Midbrain (tissue), 1 donor: Measurements from ENCODE around the gene LAMA4.
A peak's percentile ranks its signal among the peaks of the same experiment; 100 is the strongest.

Source experiments
- DNase-seq: peaks from one replicate; lab custom pipeline; 2025; lab: John Stamatoyannopoulos, UW

LAMA4 gene

GRCh38 chr6:112190164-112190563 is 64.2 kb downstream of the LAMA4 start:
- no peak for DNase-seq

- DNase-seq: no peak
Observed at GRCh38 chr6:112189494-112189893, 64.9 kb downstream of the LAMA4 start.

GRCh38 chr6:112188906-112189305 is 65.5 kb downstream of the LAMA4 start:
- DNase-seq: no peak

DNA sequence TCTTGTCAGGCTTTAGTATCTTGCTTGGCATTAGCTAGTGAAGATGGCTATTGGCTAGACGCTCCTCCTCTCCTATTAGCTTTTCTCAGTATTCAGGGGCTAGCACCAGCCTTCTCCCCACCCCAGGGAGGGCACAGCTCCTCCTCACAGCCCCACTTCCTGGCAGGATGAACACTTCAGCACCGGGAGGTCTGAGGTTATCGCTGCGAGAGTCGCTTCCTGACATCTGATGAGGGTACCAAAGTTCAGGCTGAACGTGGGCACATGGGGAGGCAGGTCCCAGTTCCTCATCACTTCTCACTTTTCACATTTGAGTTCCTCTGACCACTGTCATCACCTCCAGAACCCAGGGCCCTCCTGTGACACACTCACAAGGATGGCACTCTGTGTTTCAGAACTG is 66.6 kb downstream of the LAMA4 start:
- DNase-seq: no peak

GRCh38 chr6:112184951-112185350 is 69.4 kb downstream of the LAMA4 start:
- DNase-seq: no peak

- DNase-seq: no peak
Observed at GRCh38 chr6:112183271-112183671, 71.1 kb downstream of the LAMA4 start.

- no peak for DNase-seq
Observed at GRCh38 chr6:112181130-112181529, 73.2 kb downstream of the LAMA4 start.

DNA sequence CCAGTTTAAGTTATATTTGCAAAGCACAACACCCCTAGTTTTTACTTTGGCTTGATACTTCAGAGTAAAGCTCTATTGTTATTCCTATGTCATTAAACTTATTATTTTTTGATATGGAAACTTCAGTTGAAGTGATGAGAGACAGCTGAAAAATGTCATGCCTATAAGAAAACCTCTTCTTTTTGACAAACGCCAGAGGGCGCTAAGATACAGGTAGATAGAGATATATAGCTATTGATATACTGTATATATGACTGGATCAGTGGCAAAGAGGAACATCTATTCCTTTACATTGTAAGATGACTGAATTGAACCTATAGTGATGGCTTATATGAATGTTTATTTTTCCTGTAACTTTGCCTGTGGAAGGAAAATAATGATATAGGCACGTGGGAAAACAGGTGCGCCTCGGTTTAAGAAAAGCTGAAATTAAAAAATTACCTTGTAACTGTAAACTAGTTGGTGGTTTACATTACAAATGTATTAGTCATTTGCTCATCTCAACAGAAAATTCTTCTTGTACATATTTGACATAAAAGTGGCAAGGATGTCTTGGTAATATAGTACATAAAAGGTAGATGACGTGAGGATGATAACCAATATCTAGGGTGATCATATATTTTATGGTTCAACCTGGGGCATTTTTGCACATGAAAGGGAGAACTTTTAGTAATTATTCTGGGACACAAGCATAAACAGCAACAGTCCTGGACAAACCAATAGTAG is 74.1 kb downstream of the LAMA4 start:
- peak; percentile 66 for DNase-seq

GRCh38 chr6:112179631-112180030 is 74.7 kb downstream of the LAMA4 start:
- DNase-seq: no peak

- DNase-seq: no peak
Observed at GRCh38 chr6:112178846-112179245, 75.5 kb downstream of the LAMA4 start.

DNA sequence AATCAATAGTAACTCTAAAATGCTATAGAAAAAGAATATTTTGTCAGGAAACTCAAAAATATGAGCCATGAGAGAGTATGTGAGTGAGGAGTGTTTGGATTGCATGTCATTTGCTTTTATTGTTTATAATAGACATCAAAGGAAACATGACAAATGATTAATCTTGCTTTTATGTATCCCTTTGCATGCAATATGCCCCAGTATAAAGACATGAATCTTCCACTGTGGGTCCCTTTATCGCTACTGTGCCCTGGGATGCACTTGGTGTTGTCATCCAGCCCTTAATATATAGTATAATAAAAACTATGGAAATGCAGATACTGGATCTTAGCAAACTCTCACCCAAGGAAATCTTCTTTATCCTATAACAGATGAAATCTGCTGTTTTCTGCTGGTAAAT is 77.3 kb downstream of the LAMA4 start:
- no peak for DNase-seq

GRCh38 chr6:112176175-112176574 is 78.2 kb downstream of the LAMA4 start:
- DNase-seq: no peak

- no peak for DNase-seq
Observed at GRCh38 chr6:112173221-112173804, 81.1 kb downstream of the LAMA4 start.

DNA sequence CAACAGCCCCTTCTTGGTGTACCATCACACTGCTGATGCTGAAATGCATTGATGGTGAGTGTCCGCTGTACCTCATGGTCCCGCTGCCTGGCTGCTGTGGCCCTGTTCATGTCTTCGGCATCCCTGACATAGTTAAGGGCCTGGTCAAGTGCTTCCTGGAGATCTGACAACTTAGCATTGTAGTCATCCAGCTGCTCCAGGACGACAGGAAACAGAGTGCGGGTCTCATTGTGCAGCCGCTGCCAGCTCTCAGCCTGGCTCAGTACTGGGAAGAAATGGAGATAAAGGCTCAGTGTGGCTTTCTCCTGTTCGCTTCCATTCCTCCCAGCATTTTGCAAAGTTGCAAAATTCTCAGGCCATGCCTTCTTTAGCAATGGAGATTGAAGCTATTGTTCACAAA is 81.8 kb downstream of the LAMA4 start:
- no peak for DNase-seq

DNA sequence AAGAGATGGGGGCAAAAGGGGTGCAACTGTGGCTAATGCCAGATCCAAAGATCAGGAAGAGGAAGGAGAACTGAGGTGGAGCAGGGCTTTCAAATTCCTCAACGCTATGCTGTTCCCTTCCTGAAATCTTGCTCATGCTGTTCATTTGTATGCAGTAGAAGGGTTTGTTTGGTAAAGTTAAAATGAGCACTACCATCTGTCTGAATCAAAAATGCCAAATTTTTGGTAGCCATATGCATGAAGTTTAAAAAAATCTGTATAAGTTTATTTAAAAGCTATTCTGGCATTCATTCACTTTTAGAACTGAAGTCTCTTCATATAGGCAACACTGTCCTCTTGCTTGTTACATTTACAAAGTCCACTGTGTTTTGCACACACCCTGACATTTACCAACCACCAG is 84.8 kb downstream of the LAMA4 start:
- DNase-seq: no peak

- DNase-seq: peak; percentile 42
Observed at GRCh38 chr6:112163295-112164257, 90.8 kb downstream of the LAMA4 start.

- DNase-seq: no peak
Observed at GRCh38 chr6:112160745-112161144, 93.6 kb downstream of the LAMA4 start.

DNA sequence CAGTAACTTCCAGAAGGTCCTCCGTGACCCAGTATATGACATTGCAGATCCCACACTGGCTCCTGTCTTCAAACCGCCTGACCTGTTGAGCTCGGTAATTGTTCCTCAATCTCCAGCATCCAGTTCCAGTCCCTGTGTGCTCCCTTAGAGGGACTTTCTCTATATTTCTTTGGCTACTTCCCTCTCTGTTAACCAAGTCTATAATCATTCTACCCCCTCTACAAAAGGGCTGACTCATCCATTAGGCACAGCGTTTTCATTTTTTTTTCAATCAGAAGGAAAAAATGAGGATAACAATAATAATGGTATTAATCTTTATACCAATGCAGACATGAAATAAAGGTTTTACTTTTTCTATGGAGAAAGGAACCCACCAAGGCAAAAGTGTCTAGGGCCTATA is 97.7 kb downstream of the LAMA4 start:
- no peak for DNase-seq

- no peak for DNase-seq
Observed at GRCh38 chr6:112155886-112156285, 98.5 kb downstream of the LAMA4 start.

DNA sequence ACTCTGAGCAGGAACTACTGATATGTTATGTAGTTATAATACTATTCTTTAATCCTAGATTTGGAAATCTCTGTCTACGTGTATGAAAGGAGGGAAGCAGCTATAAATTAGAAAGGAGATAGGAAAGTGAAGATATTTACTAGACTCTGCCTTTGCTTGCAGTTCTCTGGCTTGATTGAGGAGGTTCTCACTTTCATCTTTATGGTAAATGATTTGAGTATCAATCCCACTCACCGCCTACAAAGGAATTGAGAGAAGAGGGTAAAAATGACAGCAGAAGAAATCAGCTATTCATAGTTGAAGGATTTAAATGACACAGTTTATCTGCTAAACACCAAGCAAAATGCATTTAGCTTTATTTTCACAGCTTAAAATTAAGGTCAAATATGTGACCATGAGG is 99.7 kb downstream of the LAMA4 start:
- no peak for DNase-seq

GRCh38 chr6:112153926-112154607 is 100.3 kb downstream of the LAMA4 start:
- no peak for DNase-seq

GRCh38 chr6:112150363-112150762 is 104.0 kb downstream of the LAMA4 start:
- no peak for DNase-seq
